ENCODE results near the gene CSNK2A1. TPM values are rescaled to one million over a fixed set of nuclear protein-coding genes. Genes with fewer than 3 reads are reported as not detected.

Gene CSNK2A1
- total and polyA plus RNA-seq, 2 of the 8 experiments (the other 6 are each of a cell fraction or from before 2014, with no cell fraction given) = 117 to 260 TPM

DNA sequence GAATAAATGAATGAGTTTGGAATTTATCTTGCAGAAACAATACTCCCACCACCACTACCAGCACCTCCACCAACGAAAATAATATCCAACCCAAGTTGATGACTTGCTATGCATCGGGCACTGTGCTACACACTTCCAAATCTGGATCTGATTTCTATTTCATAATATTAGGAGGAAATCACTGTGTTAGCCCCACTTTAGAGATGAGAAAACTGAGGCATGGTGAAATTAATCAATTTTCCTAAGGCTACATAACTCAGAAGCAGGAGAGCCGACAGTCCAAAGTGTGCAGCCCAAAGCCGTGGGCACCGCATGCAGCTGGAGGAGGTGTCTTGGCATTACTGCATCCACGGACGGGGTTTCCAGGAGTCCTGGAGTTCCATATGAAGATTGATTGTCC, 48.9 kb upstream of the CSNK2A1 start:
- WGBS, 2 experiments (ENCODE audit: extremely low coverage in 1 of 2, insufficient coverage in 1 of 2, insufficient read length in 1 of 2, insufficient replicate concordance in 2 of 2, low coverage in 1 of 2, low lambda C conversion rate in 2 of 2, missing lambda C conversion rate in 1 of 2) = 88% methylated on average over 7 of the region's 7 CpGs; no CpG with 5 or more reads in 1 of the 2 experiments
- no peak overlapping the region for H3K4me3 ChIP-seq (ENCODE audit: extremely low read depth in 1 of 4, insufficient read depth in 2 of 4, low read depth in 3 of 4, low read length in 4 of 4)
- H3K9me3 ChIP-seq (ENCODE audit: insufficient read depth in 2 of 2, low read depth in 1 of 2, low read length in 1 of 2) = no peaks in the 10 kb centered on the region
- H4K20me1 ChIP-seq (replicated peaks in 1 of 2; ENCODE audit: control insufficient read depth in 1 of 2, insufficient read depth in 2 of 2, low read length in 2 of 2) = no peaks in the 10 kb centered on the region
- H3K56ac ChIP-seq (replicated peaks; ENCODE audit: insufficient read length, low read depth, low read length) = no peak overlapping the region
- no peak overlapping the region for H3K18ac ChIP-seq (ENCODE audit: extremely low read depth, low read length)
- no peak overlapping the region for H4K5ac ChIP-seq (ENCODE audit: insufficient read length, low read depth, low read length)
- no peak overlapping the region for H3K23ac ChIP-seq (ENCODE audit: insufficient read length)
- H3K9ac ChIP-seq (replicated peaks in 1 of 4; ENCODE audit: extremely low read depth in 1 of 4, low read depth in 3 of 4, low read length in 3 of 4) = no peak overlapping the region
- no peaks in the 10 kb centered on the region for H3K36me3 ChIP-seq (ENCODE audit: control insufficient read depth in 2 of 4, insufficient read depth in 4 of 4, low read length in 3 of 4)
- no peak for FAIRE-seq
- H3K4me2 ChIP-seq (ENCODE audit: insufficient read depth in 1 of 2, low read depth in 2 of 2, low read length in 2 of 2) = no peak overlapping the region
- no peak overlapping the region for H2BK12ac ChIP-seq (ENCODE audit: low read depth, low read length)
- H3K14ac ChIP-seq (ENCODE audit: insufficient read length) = no peak overlapping the region
- POLR2A ChIA-PET (ENCODE audit: partially characterized antibody) = no interaction called here
- no peaks in the 10 kb centered on the region for H3K79me1 ChIP-seq (ENCODE audit: low read depth, low read length)
- peaks cover 0 to 6% (median 0%) of the 10 kb centered on the region in 4 experiments; a peak in 1 of 7 replicates for H3K4me1 ChIP-seq (replicated peaks in 1 of 4; ENCODE audit: control insufficient read depth in 3 of 4, insufficient read depth in 4 of 4, low read length in 3 of 4)
- H2AK5ac ChIP-seq (ENCODE audit: low read depth, low read length) = no peak overlapping the region
- CTCF ChIA-PET (ENCODE audit: partially characterized antibody) = interaction anchor here (0.7 to 1.3 kb wide), 3 partner anchors 9 to 166 kb away, joined by 3 to 5 read pairs (median 4); no protein-coding TSS in a partner anchor
- H2BK120ac ChIP-seq (replicated peaks; ENCODE audit: low read depth, low read length) = no peak overlapping the region
- H4K8ac ChIP-seq (ENCODE audit: extremely low read depth, insufficient read depth, low read length) = no peak overlapping the region
- DNase-seq (ENCODE audit: low read depth in 1 of 2, low spot score in 2 of 2) = no peak
- H3K27me3 ChIP-seq (replicated peaks in 1 of 4; ENCODE audit: control insufficient read depth in 3 of 4, extremely low read depth in 1 of 4, insufficient read depth in 3 of 4, low read length in 3 of 4) = no peaks in the 10 kb centered on the region
- H2BK5ac ChIP-seq (ENCODE audit: low read depth, low read length) = no peak overlapping the region
- no peak overlapping the region for H2AFZ ChIP-seq (ENCODE audit: low read length)
- no peak overlapping the region for H3K27ac ChIP-seq (ENCODE audit: low read depth, low read length)
- H2BK20ac ChIP-seq (ENCODE audit: low read length) = no peak overlapping the region
- no peak for TF ChIP-seq SIRT6 (IDR thresholded peaks at IDR 0.05; ENCODE audit: low read length)
- no peak for TF ChIP-seq POU5F1 (IDR thresholded peaks at IDR 0.05; ENCODE audit: low read depth, low read length)
- TF ChIP-seq RAD21 (IDR thresholded peaks at IDR 0.05 in 1 of 2, conservative IDR thresholded peaks at IDR 0.05 in 1 of 2; ENCODE audit: low read depth in 2 of 2, low read length in 2 of 2) = no peak
- no peak for TF ChIP-seq CREB1 (IDR thresholded peaks at IDR 0.05)
- TF ChIP-seq HDAC2 (IDR thresholded peaks at IDR 0.05; ENCODE audit: borderline replicate concordance in 1 of 2, low read depth in 2 of 2, low read length in 2 of 2) = no peak
- TF ChIP-seq YY1 (IDR thresholded peaks at IDR 0.05; ENCODE audit: low read depth, low read length) = no peak
- TF ChIP-seq, protein P1, sequence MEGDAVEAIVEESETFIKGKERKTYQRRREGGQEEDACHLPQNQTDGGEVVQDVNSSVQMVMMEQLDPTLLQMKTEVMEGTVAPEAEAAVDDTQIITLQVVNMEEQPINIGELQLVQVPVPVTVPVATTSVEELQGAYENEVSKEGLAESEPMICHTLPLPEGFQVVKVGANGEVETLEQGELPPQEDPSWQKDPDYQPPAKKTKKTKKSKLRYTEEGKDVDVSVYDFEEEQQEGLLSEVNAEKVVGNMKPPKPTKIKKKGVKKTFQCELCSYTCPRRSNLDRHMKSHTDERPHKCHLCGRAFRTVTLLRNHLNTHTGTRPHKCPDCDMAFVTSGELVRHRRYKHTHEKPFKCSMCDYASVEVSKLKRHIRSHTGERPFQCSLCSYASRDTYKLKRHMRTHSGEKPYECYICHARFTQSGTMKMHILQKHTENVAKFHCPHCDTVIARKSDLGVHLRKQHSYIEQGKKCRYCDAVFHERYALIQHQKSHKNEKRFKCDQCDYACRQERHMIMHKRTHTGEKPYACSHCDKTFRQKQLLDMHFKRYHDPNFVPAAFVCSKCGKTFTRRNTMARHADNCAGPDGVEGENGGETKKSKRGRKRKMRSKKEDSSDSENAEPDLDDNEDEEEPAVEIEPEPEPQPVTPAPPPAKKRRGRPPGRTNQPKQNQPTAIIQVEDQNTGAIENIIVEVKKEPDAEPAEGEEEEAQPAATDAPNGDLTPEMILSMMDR (IDR thresholded peaks at IDR 0.05; ENCODE audit: control extremely low read depth in 1 of 3, insufficient read depth in 1 of 3, low read depth in 1 of 3, low read length in 3 of 3) = no peak
- TF ChIP-seq KDM5A (IDR thresholded peaks at IDR 0.05; ENCODE audit: low read length) = no peak
- H3K4ac ChIP-seq (replicated peaks; ENCODE audit: insufficient read length, low read depth, low read length) = no peak overlapping the region
- no peak overlapping the region for H2BK15ac ChIP-seq (ENCODE audit: low read length)
- H3K79me2 ChIP-seq (ENCODE audit: control insufficient read depth in 1 of 2, insufficient read depth in 2 of 2, low read length in 2 of 2) = no peaks in the 10 kb centered on the region
- H4K91ac ChIP-seq (replicated peaks; ENCODE audit: insufficient read length, low read length) = no peak overlapping the region
- H3K23me2 ChIP-seq (ENCODE audit: low read depth, low read length) = no peaks in the 10 kb centered on the region

Data from H1 (cell line).